OCI-LY3 (cell line): ENCODE data around the gene NFIB.

Experiments used
- EZH2phosphoT487 ChIP-seq: fragments of 200-600 bp; shearing (Covaris generic); IDR thresholded peaks from 2 replicates; pipeline ENCODE4 v1.6.1; 2018; ENCODE audit warnings: antibody characterized with exemption, mixed run types, low read depth
- TF ChIP-seq, protein P1 (sequence below): fragments of 200-600, 300-600 bp; sonication (generic); IDR thresholded peaks from 2 replicates; pipeline ENCODE4 v1.5.1; 2014; ENCODE audit warnings: antibody characterized with exemption, low read length, low read depth

DNA sequence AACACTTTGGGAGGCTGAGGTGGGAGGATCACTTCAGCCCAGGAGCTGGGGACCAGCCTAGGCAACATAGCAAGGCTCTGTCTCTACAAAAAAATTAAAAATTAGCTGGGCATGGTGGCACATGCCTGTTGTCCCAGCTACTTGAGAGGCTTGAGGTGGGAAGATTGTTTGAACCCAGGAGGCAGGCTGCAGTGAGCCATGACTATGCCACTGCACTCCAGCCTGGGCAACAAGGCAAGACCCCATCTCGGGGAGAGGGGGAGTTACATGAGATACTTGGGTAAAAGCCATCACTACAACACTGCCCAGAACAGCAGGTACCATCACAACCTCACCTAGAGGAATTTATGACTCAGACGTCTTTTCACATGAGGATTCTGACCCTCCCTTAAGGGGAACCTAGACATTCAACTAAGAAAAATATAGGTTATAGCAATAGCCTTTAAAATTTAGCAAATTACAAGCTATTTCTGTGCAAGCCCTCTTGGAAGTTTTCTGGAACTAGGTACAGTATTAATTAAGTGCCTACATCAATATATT is 143.5 kb downstream of the NFIB start:
- TF ChIP-seq, protein P1, sequence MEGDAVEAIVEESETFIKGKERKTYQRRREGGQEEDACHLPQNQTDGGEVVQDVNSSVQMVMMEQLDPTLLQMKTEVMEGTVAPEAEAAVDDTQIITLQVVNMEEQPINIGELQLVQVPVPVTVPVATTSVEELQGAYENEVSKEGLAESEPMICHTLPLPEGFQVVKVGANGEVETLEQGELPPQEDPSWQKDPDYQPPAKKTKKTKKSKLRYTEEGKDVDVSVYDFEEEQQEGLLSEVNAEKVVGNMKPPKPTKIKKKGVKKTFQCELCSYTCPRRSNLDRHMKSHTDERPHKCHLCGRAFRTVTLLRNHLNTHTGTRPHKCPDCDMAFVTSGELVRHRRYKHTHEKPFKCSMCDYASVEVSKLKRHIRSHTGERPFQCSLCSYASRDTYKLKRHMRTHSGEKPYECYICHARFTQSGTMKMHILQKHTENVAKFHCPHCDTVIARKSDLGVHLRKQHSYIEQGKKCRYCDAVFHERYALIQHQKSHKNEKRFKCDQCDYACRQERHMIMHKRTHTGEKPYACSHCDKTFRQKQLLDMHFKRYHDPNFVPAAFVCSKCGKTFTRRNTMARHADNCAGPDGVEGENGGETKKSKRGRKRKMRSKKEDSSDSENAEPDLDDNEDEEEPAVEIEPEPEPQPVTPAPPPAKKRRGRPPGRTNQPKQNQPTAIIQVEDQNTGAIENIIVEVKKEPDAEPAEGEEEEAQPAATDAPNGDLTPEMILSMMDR, result no peak
- TF ChIP-seq EZH2phosphoT487, result no peak
